CD8-positive, alpha-beta memory T cell (primary cell): ENCODE results near the gene PPTC7. TPM values are rescaled to one million over a fixed set of nuclear protein-coding genes. Genes with fewer than 3 reads are reported as not detected.
"Not testable (repeated sequence)": the region's sequence is repeated elsewhere in the genome, so short reads cannot be mapped to it uniquely, and the experiment has no call there.

Experiments used
- CTCF ChIA-PET: fragments of 350-600 bp; sonication (Branson Sonifier 250); formaldehyde crosslinking; loops from one replicate; lab custom pipeline; 2021; ENCODE audit warnings: antibody characterized with exemption; lab: Charles Lee
- POLR2A ChIA-PET: fragments of 350-600 bp; sonication (Branson Sonifier 250); formaldehyde crosslinking; loops from one replicate; lab custom pipeline; 2021; ENCODE audit warnings: antibody characterized with exemption; lab: Charles Lee
- DNase-seq, 5 donors: peaks; one replicate each; pipeline versions ENCODE4 v3.0.0 to v3.0.0-alpha.2; 2020 to 2022; ENCODE audit warnings: mixed read lengths in 1 of 5
- H3K27ac ChIP-seq: one replicate; pipeline ENCODE4 v1.7.0; 2013; ENCODE audit warnings: low read depth, mild to moderate bottlenecking, low read length, moderate library complexity
- H3K27me3 ChIP-seq: 2 replicates; pipeline ENCODE4 v1.7.0; 2013; ENCODE audit warnings: low read length, mild to moderate bottlenecking; ENCODE audit not compliant: insufficient read depth, poor library complexity, severe bottlenecking
- H3K36me3 ChIP-seq: 2 replicates; pipeline ENCODE4 v1.7.0; 2013; ENCODE audit warnings: mild to moderate bottlenecking, low read length, moderate library complexity; ENCODE audit not compliant: insufficient read depth
- H3K4me1 ChIP-seq: 2 replicates; pipeline ENCODE4 v1.7.0; 2013; ENCODE audit warnings: mild to moderate bottlenecking, low read length, moderate library complexity; ENCODE audit not compliant: insufficient read depth
- H3K4me3 ChIP-seq: 2 replicates; pipeline ENCODE4 v1.7.0; 2013; ENCODE audit warnings: mild to moderate bottlenecking, low read length
- H3K9me3 ChIP-seq: 2 replicates; pipeline ENCODE4 v1.7.0; 2013; ENCODE audit warnings: mild to moderate bottlenecking, low read length
- H3K27ac Mint-ChIP-seq, 8 donors: one replicate each; pipeline ENCODE4 v1.8.0; 2020 to 2021; ENCODE audit warnings: mixed read lengths in 8 of 8, mild to moderate bottlenecking in 6 of 8, inconsistent platforms in 3 of 8, moderate library complexity in 3 of 8
- H3K27me3 Mint-ChIP-seq, 2 donors: one replicate each; pipeline ENCODE4 v1.8.0; 2020 to 2021; ENCODE audit warnings: mixed read lengths in 2 of 2, mild to moderate bottlenecking in 1 of 2, moderate library complexity in 1 of 2
- H3K36me3 Mint-ChIP-seq, 3 donors: one replicate each; pipeline ENCODE4 v1.8.0; 2020 to 2021; ENCODE audit warnings: mixed read lengths in 3 of 3, inconsistent platforms in 1 of 3, mild to moderate bottlenecking in 1 of 3
- H3K4me1 Mint-ChIP-seq, 3 donors: one replicate each; pipeline ENCODE4 v1.8.0; 2020 to 2021; ENCODE audit warnings: mixed read lengths in 3 of 3, inconsistent platforms in 1 of 3, mild to moderate bottlenecking in 1 of 3
- H3K4me3 Mint-ChIP-seq, 7 donors: one replicate each; pipeline ENCODE4 v1.8.0; 2020 to 2021; ENCODE audit warnings: mixed read lengths in 7 of 7, mild to moderate bottlenecking in 6 of 7, moderate library complexity in 4 of 7, inconsistent platforms in 2 of 7
- H3K9me3 Mint-ChIP-seq, 5 donors: one replicate each; pipeline ENCODE4 v1.8.0; 2020 to 2022; ENCODE audit warnings: mixed read lengths in 5 of 5, mild to moderate bottlenecking in 3 of 5, moderate library complexity in 2 of 5, inconsistent platforms in 1 of 5
- polyA plus RNA-seq: library from polyadenylated mRNA; unstranded; fragments of 300-500 nt; fragmentation: Illumina TruSeq; gene quantifications from one replicate; pipeline ENCODE4 v1.2.3, GENCODE V29; 2021
- total RNA-seq, 2 experiments: library from RNA; stranded (reverse); gene quantifications; one replicate each; pipeline ENCODE4 v1.2.3, GENCODE V29; 2021

The PPTC7 gene
- total and polyA plus RNA-seq, 3 experiments from 2014 or later: 11.7 to 52.0 (median 52.0) TPM

DNA sequence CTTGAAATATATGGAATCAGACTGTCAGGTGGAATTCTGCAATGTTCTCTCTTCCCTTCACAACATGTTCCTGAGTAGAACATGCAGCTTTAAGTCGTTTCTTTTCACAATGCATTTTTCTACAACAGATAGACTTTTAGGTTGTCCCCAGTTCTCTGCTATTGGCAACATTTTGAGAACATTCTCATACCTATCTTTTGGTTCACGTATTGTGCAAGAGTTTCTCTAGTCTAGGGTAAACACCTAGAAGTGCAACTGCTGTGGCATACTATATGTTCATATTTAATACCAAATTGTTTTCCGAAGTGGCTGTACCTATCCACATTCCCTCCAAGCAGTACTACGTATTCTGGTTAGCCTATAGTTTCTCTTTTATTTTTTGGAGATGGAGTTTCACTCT lies 32.1 kb downstream of the PPTC7 start:
- Histone ChIP-seq H3K27ac (no peak overlapping the region), H3K4me1 (peaks cover 6% of the 10 kb centered on the region), H3K9me3 (no peaks in the 10 kb centered on the region), H3K36me3 (peaks cover 7% of the 10 kb centered on the region), H3K4me3 (no peak overlapping the region), H3K27me3 (no peaks in the 10 kb centered on the region)
- Mint-ChIP-seq H3K9me3 (no peaks in the 10 kb centered on the region), H3K27ac (peak overlapping the region in 3 of 8 donors; percentile 3 to 80 (median 40)), H3K4me3 (no peak overlapping the region), H3K36me3 (peaks cover 0 to 47% (median 10%) of the 10 kb centered on the region in 3 donors), H3K4me1 (peaks cover 34 to 58% (median 45%) of the 10 kb centered on the region in 3 donors), H3K27me3 (no peaks in the 10 kb centered on the region)
- POLR2A ChIA-PET: no interaction called here
- CTCF ChIA-PET: interaction anchor here (1.1 to 8.2 kb wide), 5 partner anchors 25 to 101 kb away, joined by 4 to 154 read pairs (median 7); partner anchors contain the start of gene ARPC3
- no peak for DNase-seq

DNA sequence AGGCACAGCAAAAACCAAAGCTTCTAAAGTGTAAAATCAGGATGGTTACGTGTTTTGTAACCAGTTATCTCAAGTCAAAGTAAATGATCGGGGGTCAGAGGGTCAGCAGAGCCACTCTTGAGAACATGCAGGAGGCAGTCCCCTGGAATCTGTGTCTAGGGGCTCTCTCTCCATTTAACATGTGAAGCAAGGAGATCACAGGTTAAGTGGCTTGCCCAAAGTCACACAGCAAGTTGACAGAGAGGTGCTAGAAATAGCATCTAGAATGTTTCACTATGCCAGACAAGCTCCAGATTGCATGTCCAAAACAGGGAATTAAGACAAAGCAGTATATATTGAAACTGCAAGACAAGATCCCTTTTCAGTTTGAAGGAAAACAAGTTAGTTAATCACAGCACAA lies 33.4 kb downstream of the PPTC7 start:
- no peak overlapping the region for H3K4me3 Mint-ChIP-seq
- H3K27ac Mint-ChIP-seq: peak overlapping the region in 4 of 8 donors; percentile 8 to 69 (median 40)
- H3K9me3 ChIP-seq: no peaks in the 10 kb centered on the region
- H3K27ac ChIP-seq: no peak overlapping the region
- H3K27me3 Mint-ChIP-seq: no peaks in the 10 kb centered on the region
- CTCF ChIA-PET: interaction anchor here (1.4 to 3.6 kb wide), 3 partner anchors 26 to 100 kb away, joined by 3 to 40 read pairs (median 6); partner anchors contain the start of gene ARPC3
- no peaks in the 10 kb centered on the region for H3K27me3 ChIP-seq
- no peak overlapping the region for H3K4me3 ChIP-seq
- H3K9me3 Mint-ChIP-seq: no peaks in the 10 kb centered on the region
- POLR2A ChIA-PET: no interaction called here
- no peak for DNase-seq
- no peaks in the 10 kb centered on the region for H3K4me1 ChIP-seq
- peaks cover 26 to 54% (median 38%) of the 10 kb centered on the region in 3 donors for H3K4me1 Mint-ChIP-seq
- H3K36me3 ChIP-seq: peaks cover 13% of the 10 kb centered on the region
- H3K36me3 Mint-ChIP-seq: peaks cover 0 to 58% (median 10%) of the 10 kb centered on the region in 3 donors

DNA sequence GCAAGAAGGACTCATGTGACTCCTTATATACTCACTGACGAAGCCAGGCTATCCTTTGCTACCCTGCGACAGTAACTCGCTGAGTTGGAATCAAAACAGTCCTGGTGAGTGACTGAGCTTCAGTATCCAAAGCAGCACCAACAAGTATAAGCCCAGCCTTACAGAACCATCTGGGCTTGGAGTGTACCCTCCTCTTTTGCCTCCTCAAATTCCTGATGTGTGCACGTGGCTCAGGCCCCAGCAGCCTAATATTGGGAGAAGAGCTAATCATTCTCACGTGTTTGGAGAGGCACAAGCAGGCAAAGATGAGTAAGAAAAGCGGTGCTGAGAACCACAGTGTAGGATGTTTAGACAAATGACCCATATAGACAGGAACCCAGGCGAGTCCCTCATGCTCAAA lies 34.4 kb downstream of the PPTC7 start:
- H3K4me3 Mint-ChIP-seq: no peak overlapping the region
- ChIA-PET CTCF (interaction anchor here (1.3 to 3.6 kb wide), 4 partner anchors 11 to 99 kb away, joined by 3 to 40 read pairs (median 4); partner anchors contain the start of gene ARPC3), POLR2A (no interaction called here)
- Histone ChIP-seq H3K27me3 (no peaks in the 10 kb centered on the region), H3K27ac (no peak overlapping the region), H3K9me3 (no peaks in the 10 kb centered on the region), H3K36me3 (peaks cover 13% of the 10 kb centered on the region), H3K4me3 (no peak overlapping the region), H3K4me1 (no peaks in the 10 kb centered on the region)
- DNase-seq: no peak
- H3K27ac Mint-ChIP-seq: peak overlapping the region in 2 of 8 donors; percentile 31 to 88
- H3K4me1 Mint-ChIP-seq: peaks cover 25 to 54% (median 40%) of the 10 kb centered on the region in 3 donors
- H3K36me3 Mint-ChIP-seq: peaks cover 0 to 67% (median 11%) of the 10 kb centered on the region in 3 donors
- H3K9me3 Mint-ChIP-seq: no peaks in the 10 kb centered on the region
- no peaks in the 10 kb centered on the region for H3K27me3 Mint-ChIP-seq

DNA sequence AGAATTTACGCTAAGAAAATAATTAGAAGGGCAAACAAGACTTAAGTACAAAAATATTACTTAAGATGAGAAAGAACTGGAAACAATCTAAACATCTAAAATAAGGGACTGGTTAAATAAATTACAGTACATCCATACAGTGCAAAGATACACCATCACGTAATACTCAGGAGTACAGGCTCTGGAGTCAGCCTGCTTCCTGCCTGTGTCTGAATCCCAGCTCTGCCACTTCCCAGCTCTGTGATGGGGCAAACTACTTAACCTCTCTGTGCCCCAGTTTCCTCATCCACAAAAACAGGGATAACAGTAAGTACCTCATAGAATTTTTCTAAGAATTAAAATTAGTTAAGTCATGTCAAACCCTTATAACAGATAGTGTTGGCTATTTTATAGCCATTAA lies 36.0 kb downstream of the PPTC7 start:
- POLR2A ChIA-PET: interaction anchor here (0.8 kb wide), 1 partner anchor 54 kb away, joined by 4 read pairs; no protein-coding TSS in a partner anchor
- Histone ChIP-seq H3K4me1 (no peaks in the 10 kb centered on the region), H3K4me3 (no peak overlapping the region), H3K27ac (no peak overlapping the region), H3K27me3 (no peaks in the 10 kb centered on the region), H3K36me3 (peaks cover 13% of the 10 kb centered on the region), H3K9me3 (no peaks in the 10 kb centered on the region)
- CTCF ChIA-PET: interaction anchor here (3.6 kb wide), 1 partner anchor 54 kb away, joined by 40 read pairs; no protein-coding TSS in a partner anchor
- Mint-ChIP-seq H3K36me3 (peaks cover 3 to 77% (median 14%) of the 10 kb centered on the region in 3 donors), H3K4me1 (peaks cover 26 to 62% (median 43%) of the 10 kb centered on the region in 3 donors), H3K27ac (peak overlapping the region in 2 of 8 donors; percentile 11 to 54), H3K27me3 (no peaks in the 10 kb centered on the region), H3K9me3 (no peaks in the 10 kb centered on the region), H3K4me3 (no peak overlapping the region)
- DNase-seq: no peak

DNA sequence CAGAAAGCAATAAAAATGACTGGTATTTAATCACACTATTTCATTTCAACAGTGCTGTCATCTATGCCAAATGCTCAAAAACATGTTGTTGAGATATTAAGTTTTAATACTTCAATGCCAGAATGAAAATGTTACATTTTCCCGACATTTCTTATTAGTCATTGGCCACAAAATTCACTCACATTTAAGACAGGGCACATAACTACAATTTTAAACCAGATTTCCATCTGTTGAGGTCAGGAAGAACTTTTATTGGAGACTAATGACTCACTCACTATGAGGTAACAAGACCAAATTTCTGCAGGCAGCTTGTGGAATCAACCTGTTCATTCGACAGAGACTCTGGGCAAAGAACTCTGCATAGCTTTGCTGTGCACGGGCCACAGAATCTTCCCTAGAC lies 36.8 kb downstream of the PPTC7 start:
- H3K36me3 ChIP-seq: peaks cover 13% of the 10 kb centered on the region
- no peak overlapping the region for H3K4me3 ChIP-seq
- H3K27ac Mint-ChIP-seq: peak overlapping the region in 2 of 8 donors; percentile 18 to 19
- H3K4me3 Mint-ChIP-seq: no peak overlapping the region
- no peaks in the 10 kb centered on the region for H3K27me3 ChIP-seq
- ChIA-PET CTCF (no interaction called here), POLR2A (no interaction called here)
- no peak for DNase-seq
- H3K4me1 Mint-ChIP-seq: peaks cover 24 to 60% (median 39%) of the 10 kb centered on the region in 3 donors
- H3K27ac ChIP-seq: no peak overlapping the region
- H3K4me1 ChIP-seq: no peaks in the 10 kb centered on the region
- H3K9me3 ChIP-seq: no peaks in the 10 kb centered on the region
- no peaks in the 10 kb centered on the region for H3K27me3 Mint-ChIP-seq
- peaks cover 3 to 71% (median 14%) of the 10 kb centered on the region in 3 donors for H3K36me3 Mint-ChIP-seq
- H3K9me3 Mint-ChIP-seq: no peaks in the 10 kb centered on the region

DNA sequence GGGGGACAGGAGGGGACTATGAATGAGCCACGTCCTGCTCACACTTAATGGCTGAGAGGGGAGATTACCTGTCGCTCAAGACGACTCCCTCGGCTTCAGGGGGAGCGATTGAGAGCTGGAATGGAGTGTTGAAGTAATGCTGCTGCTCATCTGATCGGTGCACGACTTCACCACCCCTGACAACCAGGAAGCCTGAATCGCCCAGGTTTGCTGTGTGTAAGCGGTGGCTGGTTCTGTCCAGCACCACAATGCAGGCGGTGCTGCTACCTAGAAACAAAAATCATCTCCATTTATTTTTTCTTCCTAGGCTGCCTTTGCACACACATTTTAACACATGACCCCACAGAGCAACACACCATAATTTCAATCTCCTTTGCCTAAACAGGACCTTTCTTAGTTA lies 37.3 kb downstream of the PPTC7 start:
- H3K4me3 Mint-ChIP-seq: no peak overlapping the region
- no peak overlapping the region for H3K27ac ChIP-seq
- no peaks in the 10 kb centered on the region for H3K27me3 Mint-ChIP-seq
- H3K4me1 ChIP-seq: no peaks in the 10 kb centered on the region
- CTCF ChIA-PET: no interaction called here
- no peak for DNase-seq
- H3K36me3 ChIP-seq: peaks cover 13% of the 10 kb centered on the region
- peaks cover 24 to 57% (median 39%) of the 10 kb centered on the region in 3 donors for H3K4me1 Mint-ChIP-seq
- H3K27ac Mint-ChIP-seq: peak overlapping the region in 2 of 8 donors; percentile 8 to 33
- H3K36me3 Mint-ChIP-seq: peaks cover 3 to 67% (median 14%) of the 10 kb centered on the region in 3 donors
- H3K9me3 ChIP-seq: no peaks in the 10 kb centered on the region
- H3K27me3 ChIP-seq: no peaks in the 10 kb centered on the region
- H3K9me3 Mint-ChIP-seq: no peaks in the 10 kb centered on the region
- H3K4me3 ChIP-seq: no peak overlapping the region
- POLR2A ChIA-PET: no interaction called here

DNA sequence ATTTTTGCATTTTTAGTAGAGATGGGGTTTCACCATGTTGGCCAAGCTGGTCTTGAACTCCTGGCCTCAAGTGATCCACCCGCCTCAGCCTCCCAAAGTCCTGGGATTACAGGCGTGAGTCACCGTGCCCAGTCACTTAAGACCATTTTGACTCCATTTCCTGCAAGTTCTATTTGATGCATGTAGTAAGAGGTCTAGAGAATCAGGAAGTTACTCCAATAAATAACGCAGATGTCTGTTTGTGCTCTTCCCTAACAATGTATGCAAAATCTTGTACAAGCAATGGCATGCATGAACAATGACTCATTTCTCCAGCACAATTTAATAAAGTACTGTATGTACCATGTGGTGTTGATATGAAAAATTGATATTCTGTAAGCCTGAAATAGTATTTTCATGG lies 37.9 kb downstream of the PPTC7 start:
- H3K9me3 ChIP-seq, H3K4me3 ChIP-seq, H3K27ac Mint-ChIP-seq, H3K27ac ChIP-seq, H3K27me3 ChIP-seq, DNase-seq, POLR2A ChIA-PET, H3K27me3 Mint-ChIP-seq, CTCF ChIA-PET, H3K4me3 Mint-ChIP-seq, H3K4me1 ChIP-seq, H3K9me3 Mint-ChIP-seq: not testable (repeated sequence)
- H3K36me3 ChIP-seq: peaks cover 13% of the 10 kb centered on the region
- Mint-ChIP-seq H3K36me3 (peaks cover 3 to 66% (median 12%) of the 10 kb centered on the region in 3 donors), H3K4me1 (peaks cover 24 to 54% (median 39%) of the 10 kb centered on the region in 3 donors)

DNA sequence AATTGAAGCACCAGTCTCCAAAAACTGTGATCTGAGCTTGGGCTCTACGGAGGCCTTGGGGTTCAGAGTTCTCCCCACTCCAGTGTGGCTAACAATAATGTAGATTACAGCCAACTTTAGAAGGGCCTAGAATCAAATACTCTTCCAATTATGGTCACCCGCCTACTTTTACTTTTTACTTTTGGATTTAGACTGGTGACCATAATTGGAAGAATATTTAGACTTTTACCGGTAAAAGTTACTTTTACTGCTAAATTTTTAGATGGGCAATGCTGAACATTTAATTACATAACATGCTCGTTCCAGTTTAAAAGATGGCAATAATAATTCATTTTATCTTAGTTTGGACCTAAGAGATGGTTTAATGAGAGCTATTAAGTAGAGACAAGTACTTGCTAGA lies 39.2 kb downstream of the PPTC7 start:
- peak overlapping the region in 2 of 8 donors; percentile 31 to 64 for H3K27ac Mint-ChIP-seq
- H3K27me3 Mint-ChIP-seq: peaks cover 0 to 2% of the 10 kb centered on the region in 2 donors
- peaks cover 19 to 46% (median 32%) of the 10 kb centered on the region in 3 donors for H3K4me1 Mint-ChIP-seq
- DNase-seq: no peak
- Histone ChIP-seq H3K4me3 (no peak overlapping the region), H3K4me1 (no peaks in the 10 kb centered on the region), H3K27ac (no peak overlapping the region), H3K9me3 (no peaks in the 10 kb centered on the region), H3K27me3 (no peaks in the 10 kb centered on the region), H3K36me3 (peaks cover 18% of the 10 kb centered on the region)
- POLR2A ChIA-PET: no interaction called here
- CTCF ChIA-PET: interaction anchor here (0.9 to 1.6 kb wide), 4 partner anchors 56 to 78 kb away, joined by 3 to 4 read pairs (median 3); no protein-coding TSS in a partner anchor
- no peaks in the 10 kb centered on the region for H3K9me3 Mint-ChIP-seq
- no peak overlapping the region for H3K4me3 Mint-ChIP-seq
- H3K36me3 Mint-ChIP-seq: peaks cover 3 to 71% (median 10%) of the 10 kb centered on the region in 3 donors
